ENCODE results near the gene P2RX7. TPM values are rescaled to one million over a fixed set of nuclear protein-coding genes. Genes with fewer than 3 reads are reported as not detected.

The P2RX7 gene
- total RNA-seq, 1 experiment from 2014 or later, result 0.17 TPM

- H3K4me1 ChIP-seq (ENCODE audit: insufficient read depth, low read length, poor library complexity, severe bottlenecking), result no peaks in the 10 kb centered on the region
- H3K27me3 ChIP-seq (replicated peaks; ENCODE audit: insufficient read depth, low read depth, low read length, poor library complexity), result no peaks in the 10 kb centered on the region
- no peak for DNase-seq (ENCODE audit: low spot score)
- no peaks in the 10 kb centered on the region for H3K9me3 ChIP-seq (ENCODE audit: low read depth, low read length, poor library complexity, severe bottlenecking)
- POLR2A ChIA-PET (ENCODE audit: low non-redundant PET), result interaction anchor here (0.6 kb wide), 1 partner anchor 104 kb away, joined by 3 read pairs; no protein-coding TSS in a partner anchor
- no peak overlapping the region for H3K4me3 ChIP-seq (ENCODE audit: low read depth, low read length, poor library complexity, severe bottlenecking)
- H3K36me3 ChIP-seq (ENCODE audit: insufficient read depth, low read length, poor library complexity, severe bottlenecking), result no peaks in the 10 kb centered on the region
- CTCF ChIA-PET, result no interaction called here
- no TSS peak for BruUV-seq (replicated peaks)
- intact Hi-C loops (cut with micrococcal nuclease; ENCODE audit: unreplicated experiment), result loop anchor here (10.0 kb wide), 1 partner anchor 761 kb away; no protein-coding TSS in a partner anchor
- no peak for TF ChIP-seq CTCF (conservative IDR thresholded peaks at IDR 0.05; ENCODE audit: low read depth, low read length)
- no peak for TF ChIP-seq EZH2 (IDR thresholded peaks at IDR 0.05; ENCODE audit: borderline replicate concordance, low read depth, low read length, poor library complexity, severe bottlenecking)
- no peak overlapping the region for H3K27ac ChIP-seq (ENCODE audit: low read depth, low read length, poor library complexity, severe bottlenecking)
Observed at GRCh38 chr12:121115530-121115929, 17.1 kb upstream of the P2RX7 start.

- no peaks in the 10 kb centered on the region for H3K27me3 ChIP-seq (replicated peaks; ENCODE audit: insufficient read depth, low read depth, low read length, poor library complexity)
- ChIA-PET POLR2A (ENCODE audit: low non-redundant PET) (interaction anchor here (0.5 kb wide), 1 partner anchor 53 kb away, joined by 8 read pairs; no protein-coding TSS in a partner anchor), CTCF (no interaction called here)
- no TSS peak for BruUV-seq (replicated peaks)
- DNase-seq (ENCODE audit: low spot score), result no peak
- H3K36me3 ChIP-seq (ENCODE audit: insufficient read depth, low read length, poor library complexity, severe bottlenecking), result no peaks in the 10 kb centered on the region
- no peak for TF ChIP-seq CTCF (conservative IDR thresholded peaks at IDR 0.05; ENCODE audit: low read depth, low read length)
- no peak for TF ChIP-seq EZH2 (IDR thresholded peaks at IDR 0.05; ENCODE audit: borderline replicate concordance, low read depth, low read length, poor library complexity, severe bottlenecking)
- H3K4me1 ChIP-seq (ENCODE audit: insufficient read depth, low read length, poor library complexity, severe bottlenecking), result no peaks in the 10 kb centered on the region
- no peak overlapping the region for H3K4me3 ChIP-seq (ENCODE audit: low read depth, low read length, poor library complexity, severe bottlenecking)
- no peak overlapping the region for H3K27ac ChIP-seq (ENCODE audit: low read depth, low read length, poor library complexity, severe bottlenecking)
- intact Hi-C loops (cut with micrococcal nuclease; ENCODE audit: unreplicated experiment), result loop anchor here (10.0 kb wide), 1 partner anchor 762 kb away; no protein-coding TSS in a partner anchor
- H3K9me3 ChIP-seq (ENCODE audit: low read depth, low read length, poor library complexity, severe bottlenecking), result no peaks in the 10 kb centered on the region
Observed at GRCh38 chr12:121116318-121117225, 16.1 kb upstream of the P2RX7 start.

GRCh38 chr12:121117226-121117777 lies 15.4 kb upstream of the P2RX7 start:
- Histone ChIP-seq H3K9me3 (ENCODE audit: low read depth, low read length, poor library complexity, severe bottlenecking) (no peaks in the 10 kb centered on the region), H3K27ac (ENCODE audit: low read depth, low read length, poor library complexity, severe bottlenecking) (no peak overlapping the region), H3K36me3 (ENCODE audit: insufficient read depth, low read length, poor library complexity, severe bottlenecking) (no peaks in the 10 kb centered on the region), H3K4me1 (ENCODE audit: insufficient read depth, low read length, poor library complexity, severe bottlenecking) (no peaks in the 10 kb centered on the region), H3K27me3 (replicated peaks; ENCODE audit: insufficient read depth, low read depth, low read length, poor library complexity) (no peaks in the 10 kb centered on the region), H3K4me3 (ENCODE audit: low read depth, low read length, poor library complexity, severe bottlenecking) (no peak overlapping the region)
- BruUV-seq (replicated peaks), result no TSS peak
- no peak for DNase-seq (ENCODE audit: low spot score)
- TF ChIP-seq EZH2 (IDR thresholded peaks at IDR 0.05; ENCODE audit: borderline replicate concordance, low read depth, low read length, poor library complexity, severe bottlenecking) (no peak), CTCF (conservative IDR thresholded peaks at IDR 0.05; ENCODE audit: low read depth, low read length) (no peak)
- ChIA-PET CTCF (no interaction called here), POLR2A (ENCODE audit: low non-redundant PET) (no interaction called here)
- intact Hi-C loops (cut with micrococcal nuclease; ENCODE audit: unreplicated experiment), result loop anchor here (10.0 kb wide), 1 partner anchor 763 kb away; no protein-coding TSS in a partner anchor

Data from A673 (cell line).